Measurements from ENCODE around the gene CTNNA2.

The CTNNA2 gene

GRCh38 chr2:79621252-79621651 is 108.4 kb downstream of the CTNNA2 start:
- TF ChIP-seq ZC3H10 (CRISPR knock-in tag; IDR thresholded peaks at IDR 0.05): no peak
- TF ChIP-seq TOX (CRISPR knock-in tag; IDR thresholded peaks at IDR 0.05; ENCODE audit: borderline replicate concordance): no peak
- TF ChIP-seq BACH2 (CRISPR knock-in tag; IDR thresholded peaks at IDR 0.05; ENCODE audit: borderline replicate concordance): no peak
- TF ChIP-seq POU6F1 (CRISPR knock-in tag; IDR thresholded peaks at IDR 0.05; ENCODE audit: borderline replicate concordance, low read depth): no peak
- no peak for TF ChIP-seq PATZ1 (CRISPR knock-in tag; IDR thresholded peaks at IDR 0.05; ENCODE audit: borderline replicate concordance)
- TF ChIP-seq ZNF565 (CRISPR knock-in tag; conservative IDR thresholded peaks at IDR 0.05; ENCODE audit: low read depth): no peak
- no peak for TF ChIP-seq TSHZ2 (CRISPR knock-in tag; IDR thresholded peaks at IDR 0.05)
- no peak for TF ChIP-seq ISL1 (CRISPR knock-in tag; IDR thresholded peaks at IDR 0.05)
- TF ChIP-seq RARB (CRISPR knock-in tag; IDR thresholded peaks at IDR 0.05): no peak
- TF ChIP-seq CSDC2 (CRISPR knock-in tag; IDR thresholded peaks at IDR 0.05): no peak
- TF ChIP-seq ZNF70 (CRISPR knock-in tag; IDR thresholded peaks at IDR 0.05): no peak
- no peak for TF ChIP-seq GLIS3 (CRISPR knock-in tag; IDR thresholded peaks at IDR 0.05)
- no peak for TF ChIP-seq ARNTL (CRISPR knock-in tag; IDR thresholded peaks at IDR 0.05; ENCODE audit: borderline replicate concordance, low read depth)
- no peak for TF ChIP-seq PPARA (CRISPR knock-in tag; IDR thresholded peaks at IDR 0.05; ENCODE audit: borderline replicate concordance)
- no peak for TF ChIP-seq ZFP3 (CRISPR knock-in tag; IDR thresholded peaks at IDR 0.05)
- ATAC-seq: no peak

- TF ChIP-seq CREB5 (CRISPR knock-in tag; IDR thresholded peaks at IDR 0.05; ENCODE audit: low read depth) (no peak), ZC3H10 (CRISPR knock-in tag; IDR thresholded peaks at IDR 0.05) (no peak), PPARA (CRISPR knock-in tag; IDR thresholded peaks at IDR 0.05; ENCODE audit: borderline replicate concordance) (no peak), TOX (CRISPR knock-in tag; IDR thresholded peaks at IDR 0.05; ENCODE audit: borderline replicate concordance) (no peak), PATZ1 (CRISPR knock-in tag; IDR thresholded peaks at IDR 0.05; ENCODE audit: borderline replicate concordance) (no peak), ZNF8 (CRISPR knock-in tag; IDR thresholded peaks at IDR 0.05) (no peak), ZNF565 (CRISPR knock-in tag; conservative IDR thresholded peaks at IDR 0.05; ENCODE audit: low read depth) (no peak), ARNTL (CRISPR knock-in tag; IDR thresholded peaks at IDR 0.05; ENCODE audit: borderline replicate concordance, low read depth) (no peak), CSDC2 (CRISPR knock-in tag; IDR thresholded peaks at IDR 0.05) (no peak), GLIS3 (CRISPR knock-in tag; IDR thresholded peaks at IDR 0.05) (no peak), ZNF70 (CRISPR knock-in tag; IDR thresholded peaks at IDR 0.05) (no peak), OSR1 (CRISPR knock-in tag; IDR thresholded peaks at IDR 0.05) (no peak), ZFP3 (CRISPR knock-in tag; IDR thresholded peaks at IDR 0.05) (no peak)
These were observed 108.9 kb downstream of the CTNNA2 start for GRCh38 chr2:79621755-79622154.

GRCh38 chr2:79622508-79622907 is 109.7 kb downstream of the CTNNA2 start:
- no peak for ATAC-seq
- no peak for TF ChIP-seq ZNF8 (CRISPR knock-in tag; IDR thresholded peaks at IDR 0.05)
- no peak for TF ChIP-seq CSRNP3 (CRISPR knock-in tag; IDR thresholded peaks at IDR 0.05)

More at GRCh38 chr2:79621755-79622154, 108.9 kb downstream of the CTNNA2 start:
- ATAC-seq: no peak
